HCT116 (cell line): Measurements from ENCODE around the gene APOD. TPM values are rescaled to one million over a fixed set of nuclear protein-coding genes. Genes with fewer than 3 reads are reported as not detected.
"Not testable (repeated sequence)": the region's sequence is repeated elsewhere in the genome, so short reads cannot be mapped to it uniquely, and the experiment has no call there.

ENCODE experiments used
- ATAC-seq: fragments of 200-7000 bp; cut with Tn5 transposase; 2 replicates; pipeline ENCODE4 v1.9.1; 2020; ENCODE audit warnings: mild to moderate bottlenecking, moderate library complexity
- BruUV-seq: library from RNA; stranded (reverse); fragments of 400-500 nt; replicated peaks from 2 replicates; lab custom pipeline; 2021; lab: Mats Ljungman, UMichigan
- CTCF ChIA-PET: fragments of 300-600 bp; sonication (Branson Sonifier 250); formaldehyde crosslinking; loops from one replicate; lab custom pipeline; 2021; ENCODE audit warnings: antibody characterized with exemption; lab: Charles Lee
- POLR2A ChIA-PET: fragments of 300-600, 350-600 bp; sonication (Branson Sonifier 250); formaldehyde crosslinking; loops from one replicate; lab custom pipeline; 2021; ENCODE audit warnings: antibody characterized with exemption; lab: Charles Lee
- RAD21 ChIA-PET, 2 experiments: fragments of 300-600 bp; sonication (Branson Sonifier 250); formaldehyde crosslinking; loops; one replicate each; lab custom pipeline; 2023; ENCODE audit warnings: low total read pairs in 2 of 2; ENCODE audit not compliant: uncharacterized antibody in 2 of 2, unreplicated experiment in 2 of 2, low non-redundant PET in 1 of 2; lab: Charles Lee
- DNase-seq: peaks from one replicate; pipeline ENCODE4 v3.0.0-alpha.2; 2010; ENCODE audit warnings: low read depth, low spot score
- H2AFZ ChIP-seq: fragments of 200-600 bp; shearing (Covaris generic), sonication (generic); 2 replicates; pipeline ENCODE4 v1.6.1; 2017; ENCODE audit warnings: low read depth, mixed run types, mixed read lengths, antibody characterized with exemption, low read length; ENCODE audit not compliant: poor library complexity, severe bottlenecking
- H3K27ac ChIP-seq: 2 replicates; pipeline ENCODE4 v1.5.1; 2012; ENCODE audit warnings: low read depth, low read length
- H3K27me3 ChIP-seq: fragments of 200-600 bp; sonication (generic); 2 replicates; pipeline ENCODE4 v1.6.1; 2016; ENCODE audit warnings: mixed run types, low read length, mixed read lengths; ENCODE audit not compliant: insufficient read depth
- H3K36me3 ChIP-seq, 2 experiments: fragments of 200-500 bp in 1 of 2; fragments of 200-600 bp in 1 of 2; sonication (Bioruptor generic) in 1 of 2; sonication (generic) in 1 of 2; 2 replicates each; pipeline versions ENCODE4 v1.5.1 to v1.6.1; 2014 to 2016; ENCODE audit warnings: low read length in 2 of 2, inconsistent platforms in 1 of 2, mixed read lengths in 1 of 2, mixed run types in 1 of 2; ENCODE audit not compliant: insufficient read depth in 2 of 2, control insufficient read depth in 1 of 2
- H3K4me1 ChIP-seq, 2 experiments: fragments of 200-600 bp in 1 of 2; sonication (generic) in 1 of 2; 2 replicates each; pipeline versions ENCODE4 v1.5.1 to v1.6.1; 2012 to 2017; ENCODE audit warnings: low read length in 2 of 2, inconsistent platforms in 1 of 2, mild to moderate bottlenecking in 1 of 2, mixed read lengths in 1 of 2, mixed run types in 1 of 2, moderate library complexity in 1 of 2; ENCODE audit not compliant: insufficient read depth in 2 of 2, control insufficient read depth in 1 of 2
- H3K4me2 ChIP-seq: fragments of 200-600 bp; sonication (generic); 2 replicates; pipeline ENCODE4 v1.6.1; 2017; ENCODE audit warnings: mixed run types, low read length, mixed read lengths
- H3K4me3 ChIP-seq, 2 experiments: fragments of 200-600 bp in 1 of 2; sonication (generic) in 1 of 2; replicated peaks in 1 of 2; 2 replicates each; pipeline ENCODE4 v1.5.1; 2011 to 2016; ENCODE audit warnings: low read length in 2 of 2, control low read depth in 1 of 2, low read depth in 1 of 2, mild to moderate bottlenecking in 1 of 2, mixed read lengths in 1 of 2, mixed run types in 1 of 2
- H3K79me2 ChIP-seq: fragments of 200-600 bp; sonication (generic); 2 replicates; pipeline ENCODE4 v1.6.1; 2017; ENCODE audit warnings: mild to moderate bottlenecking, mixed run types, low read length, moderate library complexity, mixed read lengths; ENCODE audit not compliant: insufficient read depth
- H3K9ac ChIP-seq: fragments of 200-600 bp; sonication (generic); 2 replicates; pipeline ENCODE4 v1.6.1; 2016; ENCODE audit warnings: low read length, mixed read lengths
- H3K9me2 ChIP-seq: fragments of 200-600 bp; sonication (generic), shearing (Covaris generic); 2 replicates; pipeline ENCODE4 v1.6.1; 2017; ENCODE audit warnings: mixed run types, mild to moderate bottlenecking, moderate library complexity; ENCODE audit not compliant: insufficient read depth
- H3K9me3 ChIP-seq, 2 experiments: fragments of 200-500 bp in 1 of 2; fragments of 200-600 bp in 1 of 2; sonication (Bioruptor generic) in 1 of 2; sonication (generic) in 1 of 2; 2 replicates each; pipeline ENCODE4 v1.6.1; 2014 to 2017; ENCODE audit warnings: low read length in 2 of 2, mixed read lengths in 2 of 2, inconsistent platforms in 1 of 2, low read depth in 1 of 2, mild to moderate bottlenecking in 1 of 2, mixed run types in 1 of 2, moderate library complexity in 1 of 2; ENCODE audit not compliant: control insufficient read depth in 1 of 2, insufficient read depth in 1 of 2
- H4K20me1 ChIP-seq: fragments of 200-600 bp; sonication (generic), shearing (Covaris generic); 2 replicates; pipeline ENCODE4 v1.6.1; 2017; ENCODE audit warnings: mixed run types, mild to moderate bottlenecking, moderate library complexity; ENCODE audit not compliant: insufficient read depth
- CEBPB ChIP-seq: IDR thresholded peaks from 2 replicates; pipeline ENCODE4 v1.6.1; 2012; ENCODE audit warnings: low read depth
- JUND ChIP-seq: IDR thresholded peaks from 2 replicates; pipeline ENCODE4 v1.6.1; 2012
- POLR2AphosphoS5 ChIP-seq: IDR thresholded peaks from 2 replicates; pipeline ENCODE4 v1.6.1; 2011; ENCODE audit warnings: mild to moderate bottlenecking, low read depth, low read length, moderate library complexity
- SIN3A ChIP-seq: IDR thresholded peaks from 2 replicates; pipeline ENCODE4 v1.6.1; 2012; ENCODE audit warnings: low read depth
- SP1 ChIP-seq: IDR thresholded peaks from 2 replicates; pipeline ENCODE4 v1.6.1; 2012; ENCODE audit warnings: low read depth
- TCF7L2 ChIP-seq: IDR thresholded peaks from 2 replicates; pipeline ENCODE4 v1.7.0; 2011; ENCODE audit warnings: borderline replicate concordance, inconsistent platforms; ENCODE audit not compliant: insufficient read depth, insufficient read length; ENCODE audit errors: extremely low read depth
- YY1 ChIP-seq: IDR thresholded peaks from 2 replicates; pipeline ENCODE4 v1.6.1; 2011; ENCODE audit warnings: low read length, low read depth, moderate library complexity, mild to moderate bottlenecking; ENCODE audit not compliant: insufficient replicate concordance; ENCODE audit errors: extremely low read depth
- ZFX ChIP-seq: fragments of 450-650 bp; IDR thresholded peaks from 2 replicates; pipeline ENCODE4 v1.6.1; 2017
- ZNF274 ChIP-seq: fragments of 200-500 bp; sonication (Bioruptor generic); IDR thresholded peaks from 2 replicates; pipeline ENCODE4 v1.6.1; 2014; ENCODE audit warnings: mild to moderate bottlenecking, low read depth, low read length, inconsistent platforms
- intact Hi-C: fragments of 100-400 bp; cut with micrococcal nuclease; formaldehyde crosslinking; loops from 2 replicates; pipeline ENCODE4 v1.10.0; 2022
- total RNA-seq: library from RNA; stranded (reverse); gene quantifications from one replicate; pipeline ENCODE4 v1.2.1, GENCODE V29; 2021; ENCODE audit not compliant: unreplicated experiment
- TF ChIP-seq, protein P1 (sequence below), 3 experiments: fragments of 200-600 bp in 1 of 3; sonication (generic) in 1 of 3; IDR thresholded peaks in 2 of 3; conservative IDR thresholded peaks in 1 of 3; 2 replicates each; pipeline ENCODE4 v1.5.1; 2012 to 2017; ENCODE audit warnings: low read depth in 2 of 3, low read length in 2 of 3, antibody characterized with exemption in 1 of 3, borderline replicate concordance in 1 of 3, control low read depth in 1 of 3, mild to moderate bottlenecking in 1 of 3, mixed read lengths in 1 of 3, mixed run types in 1 of 3, moderate library complexity in 1 of 3; ENCODE audit not compliant: insufficient read depth in 1 of 3
- TF ChIP-seq, protein P2 (sequence below): IDR thresholded peaks from 2 replicates; pipeline ENCODE4 v1.6.1; 2012; ENCODE audit warnings: low read depth
- TF ChIP-seq, protein P3 (sequence below): IDR thresholded peaks from 2 replicates; pipeline ENCODE4 v1.6.1; 2011; ENCODE audit warnings: mild to moderate bottlenecking, low read length, moderate library complexity; ENCODE audit not compliant: insufficient replicate concordance; ENCODE audit errors: extremely low read depth

APOD gene
- total RNA-seq, 1 experiment from 2014 or later = 0.76 TPM

DNA sequence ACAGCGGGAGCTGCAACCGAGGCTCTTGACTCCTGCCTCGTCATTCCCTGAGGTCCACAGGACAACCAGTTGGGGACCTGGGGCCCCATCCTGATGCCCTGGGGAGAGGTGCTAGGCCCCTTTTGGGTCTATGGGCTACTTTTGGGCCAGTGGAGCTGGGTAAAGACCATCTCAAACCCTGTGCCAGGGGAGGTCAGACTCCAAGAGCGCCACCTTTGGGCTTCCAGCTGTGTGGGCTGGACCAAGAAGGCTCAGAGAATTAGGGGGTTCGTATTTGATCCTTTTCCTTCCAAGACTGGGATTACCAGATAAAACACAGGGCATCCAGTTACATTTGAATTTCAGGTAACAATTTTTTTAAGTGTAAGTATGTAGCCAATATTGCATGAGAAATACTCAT, 33.4 kb upstream of the APOD start:
- H3K4me1 ChIP-seq, H3K4me2 ChIP-seq, H3K4me3 ChIP-seq, H4K20me1 ChIP-seq, H3K9me3 ChIP-seq, BruUV-seq, CTCF ChIA-PET, H3K9ac ChIP-seq, DNase-seq, H3K9me2 ChIP-seq, H2AFZ ChIP-seq, H3K36me3 ChIP-seq, RAD21 ChIA-PET, H3K27me3 ChIP-seq, H3K27ac ChIP-seq, POLR2A ChIA-PET, H3K79me2 ChIP-seq: not testable (repeated sequence)
- intact Hi-C loops = loop anchor here (5.0 kb wide), 1 partner anchor 105 kb away; the partner anchor contains the start of gene MUC20
- 0 out of 2 replicates have a peak, but pooled peaks have one; percentile 21 for ATAC-seq

DNA sequence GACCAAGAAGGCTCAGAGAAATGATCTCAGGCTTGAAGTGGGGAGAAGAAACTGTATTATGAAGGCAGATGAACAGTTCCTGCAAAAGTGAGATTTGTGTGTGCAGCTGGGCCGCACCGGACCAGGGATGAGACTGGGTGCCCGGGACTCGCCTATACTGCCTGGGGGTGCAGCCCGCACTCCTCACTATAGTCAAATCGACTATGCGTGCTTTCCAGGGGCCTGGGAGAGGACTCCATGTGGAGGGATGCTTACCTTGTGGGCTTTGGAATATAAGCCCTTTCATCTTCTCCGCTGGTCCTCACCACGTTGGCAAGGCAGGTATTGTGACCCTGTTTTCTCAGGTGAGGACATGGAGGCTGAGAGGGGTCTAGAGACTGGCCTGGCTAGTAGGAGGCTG, 32.9 kb upstream of the APOD start:
- Histone ChIP-seq H2AFZ (no peak overlapping the region), H3K79me2 (no peaks in the 10 kb centered on the region), H3K9me2 (no peaks in the 10 kb centered on the region), H3K27ac (no peak overlapping the region), H3K4me3 (no peak overlapping the region), H3K9ac (no peak overlapping the region), H3K4me1 (peaks cover 0 to 4% of the 10 kb centered on the region in 2 experiments; a peak in 1 of 4 replicates), H3K36me3 (no peaks in the 10 kb centered on the region), H4K20me1 (no peaks in the 10 kb centered on the region), H3K27me3 (no peaks in the 10 kb centered on the region), H3K4me2 (no peak overlapping the region), H3K9me3 (no peaks in the 10 kb centered on the region)
- no peak for DNase-seq
- CTCF ChIA-PET = no interaction called here
- BruUV-seq = no TSS peak
- no peak for ATAC-seq
- intact Hi-C loops = loop anchor here (5.0 kb wide), 1 partner anchor 106 kb away; the partner anchor contains the start of gene MUC20
- RAD21 ChIA-PET = no interaction called here
- POLR2A ChIA-PET = no interaction called here
- TF ChIP-seq POLR2AphosphoS5 (no peak), TCF7L2 (no peak), YY1 (no peak), ZNF274 (no peak), SIN3A (no peak), CEBPB (no peak), SP1 (no peak), ZFX (no peak), JUND (no peak)
- TF ChIP-seq, protein P1, sequence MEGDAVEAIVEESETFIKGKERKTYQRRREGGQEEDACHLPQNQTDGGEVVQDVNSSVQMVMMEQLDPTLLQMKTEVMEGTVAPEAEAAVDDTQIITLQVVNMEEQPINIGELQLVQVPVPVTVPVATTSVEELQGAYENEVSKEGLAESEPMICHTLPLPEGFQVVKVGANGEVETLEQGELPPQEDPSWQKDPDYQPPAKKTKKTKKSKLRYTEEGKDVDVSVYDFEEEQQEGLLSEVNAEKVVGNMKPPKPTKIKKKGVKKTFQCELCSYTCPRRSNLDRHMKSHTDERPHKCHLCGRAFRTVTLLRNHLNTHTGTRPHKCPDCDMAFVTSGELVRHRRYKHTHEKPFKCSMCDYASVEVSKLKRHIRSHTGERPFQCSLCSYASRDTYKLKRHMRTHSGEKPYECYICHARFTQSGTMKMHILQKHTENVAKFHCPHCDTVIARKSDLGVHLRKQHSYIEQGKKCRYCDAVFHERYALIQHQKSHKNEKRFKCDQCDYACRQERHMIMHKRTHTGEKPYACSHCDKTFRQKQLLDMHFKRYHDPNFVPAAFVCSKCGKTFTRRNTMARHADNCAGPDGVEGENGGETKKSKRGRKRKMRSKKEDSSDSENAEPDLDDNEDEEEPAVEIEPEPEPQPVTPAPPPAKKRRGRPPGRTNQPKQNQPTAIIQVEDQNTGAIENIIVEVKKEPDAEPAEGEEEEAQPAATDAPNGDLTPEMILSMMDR (IDR thresholded peaks at IDR 0.05 in 2 of 3, conservative IDR thresholded peaks at IDR 0.05 in 1 of 3; ENCODE audit: borderline replicate concordance in 1 of 3, insufficient read depth in 1 of 3, low read depth in 2 of 3, low read length in 2 of 3) = no peak
- TF ChIP-seq, protein P2, sequence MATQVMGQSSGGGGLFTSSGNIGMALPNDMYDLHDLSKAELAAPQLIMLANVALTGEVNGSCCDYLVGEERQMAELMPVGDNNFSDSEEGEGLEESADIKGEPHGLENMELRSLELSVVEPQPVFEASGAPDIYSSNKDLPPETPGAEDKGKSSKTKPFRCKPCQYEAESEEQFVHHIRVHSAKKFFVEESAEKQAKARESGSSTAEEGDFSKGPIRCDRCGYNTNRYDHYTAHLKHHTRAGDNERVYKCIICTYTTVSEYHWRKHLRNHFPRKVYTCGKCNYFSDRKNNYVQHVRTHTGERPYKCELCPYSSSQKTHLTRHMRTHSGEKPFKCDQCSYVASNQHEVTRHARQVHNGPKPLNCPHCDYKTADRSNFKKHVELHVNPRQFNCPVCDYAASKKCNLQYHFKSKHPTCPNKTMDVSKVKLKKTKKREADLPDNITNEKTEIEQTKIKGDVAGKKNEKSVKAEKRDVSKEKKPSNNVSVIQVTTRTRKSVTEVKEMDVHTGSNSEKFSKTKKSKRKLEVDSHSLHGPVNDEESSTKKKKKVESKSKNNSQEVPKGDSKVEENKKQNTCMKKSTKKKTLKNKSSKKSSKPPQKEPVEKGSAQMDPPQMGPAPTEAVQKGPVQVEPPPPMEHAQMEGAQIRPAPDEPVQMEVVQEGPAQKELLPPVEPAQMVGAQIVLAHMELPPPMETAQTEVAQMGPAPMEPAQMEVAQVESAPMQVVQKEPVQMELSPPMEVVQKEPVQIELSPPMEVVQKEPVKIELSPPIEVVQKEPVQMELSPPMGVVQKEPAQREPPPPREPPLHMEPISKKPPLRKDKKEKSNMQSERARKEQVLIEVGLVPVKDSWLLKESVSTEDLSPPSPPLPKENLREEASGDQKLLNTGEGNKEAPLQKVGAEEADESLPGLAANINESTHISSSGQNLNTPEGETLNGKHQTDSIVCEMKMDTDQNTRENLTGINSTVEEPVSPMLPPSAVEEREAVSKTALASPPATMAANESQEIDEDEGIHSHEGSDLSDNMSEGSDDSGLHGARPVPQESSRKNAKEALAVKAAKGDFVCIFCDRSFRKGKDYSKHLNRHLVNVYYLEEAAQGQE = no peak
- TF ChIP-seq, protein P3, sequence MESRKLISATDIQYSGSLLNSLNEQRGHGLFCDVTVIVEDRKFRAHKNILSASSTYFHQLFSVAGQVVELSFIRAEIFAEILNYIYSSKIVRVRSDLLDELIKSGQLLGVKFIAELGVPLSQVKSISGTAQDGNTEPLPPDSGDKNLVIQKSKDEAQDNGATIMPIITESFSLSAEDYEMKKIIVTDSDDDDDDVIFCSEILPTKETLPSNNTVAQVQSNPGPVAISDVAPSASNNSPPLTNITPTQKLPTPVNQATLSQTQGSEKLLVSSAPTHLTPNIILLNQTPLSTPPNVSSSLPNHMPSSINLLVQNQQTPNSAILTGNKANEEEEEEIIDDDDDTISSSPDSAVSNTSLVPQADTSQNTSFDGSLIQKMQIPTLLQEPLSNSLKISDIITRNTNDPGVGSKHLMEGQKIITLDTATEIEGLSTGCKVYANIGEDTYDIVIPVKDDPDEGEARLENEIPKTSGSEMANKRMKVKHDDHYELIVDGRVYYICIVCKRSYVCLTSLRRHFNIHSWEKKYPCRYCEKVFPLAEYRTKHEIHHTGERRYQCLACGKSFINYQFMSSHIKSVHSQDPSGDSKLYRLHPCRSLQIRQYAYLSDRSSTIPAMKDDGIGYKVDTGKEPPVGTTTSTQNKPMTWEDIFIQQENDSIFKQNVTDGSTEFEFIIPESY = no peak
